SHP77 (cell line): ENCODE results near the gene CYB5A.
"Not testable (repeated sequence)": the region's sequence is repeated elsewhere in the genome, so short reads cannot be mapped to it uniquely, and the experiment has no call there.

Experiments used
- DNase-seq, 2 experiments: peaks; one replicate each; lab custom pipeline; 2025; lab: John Stamatoyannopoulos, UW

Gene CYB5A

DNA sequence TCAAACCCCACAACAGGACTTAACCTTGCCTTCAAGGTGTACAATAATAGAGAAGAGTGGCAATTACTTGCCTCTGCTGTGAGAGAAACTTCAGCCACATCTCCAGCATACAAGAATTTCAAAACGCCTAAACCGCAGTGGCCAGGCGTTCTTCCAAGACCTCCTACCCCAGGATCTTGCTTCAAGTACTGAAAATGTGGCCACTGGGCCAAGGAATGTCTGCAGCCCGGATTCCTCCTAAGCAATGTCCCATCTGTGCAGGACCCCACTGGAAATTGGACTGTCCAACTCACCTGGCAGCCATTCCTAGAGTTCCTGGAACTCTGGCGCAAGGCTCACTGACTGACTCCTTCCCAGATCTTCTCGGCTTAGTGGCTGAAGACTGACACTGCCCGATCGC lies 2.8 kb upstream of the CYB5A start:
- no peak for DNase-seq

DNA sequence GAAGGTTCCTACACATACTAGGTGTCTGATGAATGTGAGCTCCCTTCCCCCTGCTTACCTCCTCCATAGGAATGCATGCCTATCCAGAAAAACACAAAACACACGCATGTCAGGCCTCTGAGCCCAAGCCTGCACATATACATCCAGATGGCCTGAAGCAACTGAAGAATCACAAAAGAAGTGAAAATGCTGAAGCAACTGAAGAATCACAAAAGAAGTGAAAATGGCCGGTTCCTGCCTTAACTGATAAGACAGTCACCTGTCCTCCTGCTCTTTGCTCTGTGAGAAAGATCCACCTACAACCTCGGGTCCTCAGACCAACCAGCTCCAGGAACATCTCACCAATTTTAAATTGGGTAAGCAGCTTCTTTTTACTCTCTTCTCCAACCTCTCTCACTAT lies 1.2 kb upstream of the CYB5A start:
- not testable (repeated sequence) for DNase-seq

DNA sequence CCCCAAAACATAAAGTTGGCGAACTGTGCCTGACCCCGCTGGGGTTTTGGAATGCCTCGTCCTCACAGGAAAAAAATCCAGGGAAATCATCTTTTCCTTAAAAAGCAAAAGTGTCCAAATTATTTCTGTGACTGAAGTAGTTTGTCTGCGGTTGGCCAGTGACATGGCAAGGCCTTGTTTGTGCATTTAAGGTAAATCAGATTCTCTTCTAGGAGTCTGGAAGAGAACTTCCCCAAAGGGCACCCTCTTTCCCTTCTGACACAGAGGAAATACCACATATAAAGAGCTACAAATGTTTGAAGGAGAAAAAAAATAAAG lies 737 bp upstream of the CYB5A start:
- DNase-seq: no peak

DNA sequence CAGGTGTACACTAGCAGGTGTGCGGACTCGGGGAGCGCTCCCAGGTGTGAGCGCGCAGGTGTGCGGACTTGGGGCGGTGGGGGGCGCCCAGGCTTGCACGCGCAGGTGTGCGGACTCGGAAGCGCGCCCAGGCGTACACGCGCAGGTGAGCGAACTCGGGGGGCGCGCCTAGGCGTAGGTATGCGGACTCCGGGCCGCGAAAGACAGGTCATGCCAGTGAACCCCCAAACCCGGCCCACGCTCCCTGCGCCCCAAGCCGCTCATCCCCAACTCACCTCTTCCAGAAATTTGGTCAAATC lies 342 bp downstream of the CYB5A start:
- DNase-seq: no peak

DNA sequence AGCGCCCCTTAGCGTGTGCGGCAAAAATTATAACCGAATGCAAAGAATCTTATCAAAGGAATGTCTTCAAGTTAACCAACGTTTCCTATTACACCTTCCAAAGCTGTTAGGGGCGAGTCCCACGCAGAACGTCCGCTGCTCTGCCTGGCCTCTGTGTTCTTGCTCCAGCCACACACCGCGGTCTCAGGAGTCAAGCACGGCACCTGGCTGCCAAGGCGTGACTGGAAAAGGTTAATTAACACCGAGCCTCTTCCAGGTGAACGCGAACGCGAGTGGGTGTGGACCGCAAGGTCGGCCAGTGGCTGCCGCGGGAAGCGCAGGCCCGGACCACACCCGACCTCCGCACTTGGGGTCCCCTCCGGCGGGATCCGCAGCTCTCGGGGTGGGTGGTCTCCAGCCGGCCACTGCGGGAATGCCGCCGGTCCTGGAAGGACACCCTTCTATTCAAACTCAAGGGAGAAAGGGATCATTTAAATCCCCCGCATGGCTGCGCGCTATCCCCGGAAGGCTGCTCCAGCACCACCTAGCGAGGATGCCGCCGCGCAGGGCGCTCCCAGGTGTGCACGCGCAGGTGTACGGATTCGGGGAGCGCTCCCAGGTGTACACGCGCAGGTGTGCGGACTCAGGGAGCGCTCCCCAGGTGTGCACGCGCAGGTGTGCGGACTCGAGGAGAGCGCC lies 830 bp downstream of the CYB5A start:
- no peak for DNase-seq

DNA sequence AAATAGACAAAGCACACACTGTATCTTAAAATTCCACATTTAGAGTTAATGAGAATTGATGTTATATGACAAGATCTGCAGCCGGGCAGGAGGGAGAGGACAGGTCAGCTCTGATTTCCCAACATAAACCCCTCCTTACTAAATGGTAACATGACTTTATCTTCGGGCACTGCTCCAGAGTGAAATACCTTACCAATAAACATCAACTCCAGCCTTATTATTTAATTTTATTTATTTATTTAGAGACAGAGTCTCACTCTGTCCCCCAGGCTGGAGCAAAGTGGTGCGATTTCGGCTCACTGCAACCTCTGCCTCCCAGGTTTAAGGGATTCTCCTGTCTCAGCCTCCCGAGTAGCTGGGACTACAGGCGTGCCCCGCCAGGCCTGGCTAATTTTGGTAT lies 1.7 kb downstream of the CYB5A start:
- no peak for DNase-seq

DNA sequence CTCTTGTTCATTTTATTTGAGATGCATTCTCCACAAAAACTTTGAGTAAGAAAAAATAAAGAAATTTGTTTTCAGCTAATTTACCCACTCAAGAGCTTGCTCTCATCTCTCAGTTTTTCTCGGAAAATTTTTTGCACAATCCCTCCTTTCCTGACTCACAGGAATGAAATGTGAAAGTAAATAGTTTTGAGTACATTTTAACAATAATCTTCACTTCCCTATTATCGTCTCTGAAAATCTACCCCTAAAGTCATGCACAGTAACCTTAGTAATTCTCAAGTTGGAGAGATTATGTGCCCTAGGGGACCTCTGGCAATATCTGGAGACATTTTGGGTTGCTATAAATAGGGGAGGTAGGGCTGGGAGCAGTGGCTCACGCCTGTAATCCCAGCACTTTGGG lies 2.6 kb downstream of the CYB5A start:
- DNase-seq: no peak

DNA sequence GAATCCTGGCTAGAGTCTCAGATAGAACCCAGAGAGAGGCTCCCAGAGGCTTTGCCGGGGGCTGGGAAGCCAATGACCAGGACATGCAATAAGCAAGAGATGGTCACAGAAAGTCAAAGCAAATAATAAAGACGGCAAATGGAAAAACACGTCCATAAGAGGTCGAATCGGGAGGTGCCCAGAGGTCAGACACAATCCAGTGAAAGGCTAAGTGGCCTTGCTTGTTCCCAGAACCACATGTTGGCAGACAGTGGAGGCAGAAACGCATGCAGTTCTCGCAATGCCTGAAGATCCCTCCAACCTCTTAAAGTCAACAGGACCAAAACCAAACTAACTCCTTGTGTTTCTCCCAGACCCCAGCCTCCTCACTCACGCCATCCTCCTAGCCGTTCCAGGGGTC lies 3.0 kb downstream of the CYB5A start:
- DNase-seq: no peak

DNA sequence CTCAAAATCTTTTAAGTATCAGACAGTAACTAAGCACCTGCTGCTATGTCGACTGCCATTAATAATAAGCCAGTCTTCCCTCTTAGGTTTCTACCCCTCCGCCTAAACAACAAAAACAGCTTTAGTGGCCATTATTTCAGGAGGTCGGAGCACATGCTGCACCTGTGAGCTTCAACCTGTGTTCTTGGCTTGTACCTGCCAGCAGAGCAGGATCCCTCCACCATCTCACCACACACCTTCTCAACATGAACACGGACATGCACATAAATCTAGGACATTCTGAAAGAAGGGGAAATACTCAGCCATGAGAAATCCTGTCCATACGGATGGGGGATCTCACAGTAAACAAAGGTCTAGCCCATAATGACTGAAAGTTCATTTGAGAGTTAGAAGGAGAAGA lies 3.7 kb downstream of the CYB5A start:
- DNase-seq: no peak

DNA sequence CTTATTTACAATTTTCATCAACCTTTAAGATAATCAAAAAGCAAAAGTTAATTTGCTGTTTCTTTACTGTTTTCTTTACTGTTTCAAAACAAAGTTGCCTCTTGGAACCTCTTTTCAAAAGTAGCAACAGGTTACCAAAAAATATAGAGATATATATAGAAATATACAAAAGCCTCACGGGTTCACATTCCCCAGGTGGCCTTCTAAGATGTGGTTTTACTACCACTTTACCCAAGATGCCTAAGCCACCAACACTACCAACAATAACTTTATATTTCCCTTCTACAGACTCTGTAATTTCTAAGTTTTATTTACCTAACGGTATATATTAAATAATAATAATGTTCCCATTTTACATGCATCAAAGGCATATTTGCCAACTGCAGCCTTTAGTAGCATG lies 4.9 kb downstream of the CYB5A start:
- no peak for DNase-seq

DNA sequence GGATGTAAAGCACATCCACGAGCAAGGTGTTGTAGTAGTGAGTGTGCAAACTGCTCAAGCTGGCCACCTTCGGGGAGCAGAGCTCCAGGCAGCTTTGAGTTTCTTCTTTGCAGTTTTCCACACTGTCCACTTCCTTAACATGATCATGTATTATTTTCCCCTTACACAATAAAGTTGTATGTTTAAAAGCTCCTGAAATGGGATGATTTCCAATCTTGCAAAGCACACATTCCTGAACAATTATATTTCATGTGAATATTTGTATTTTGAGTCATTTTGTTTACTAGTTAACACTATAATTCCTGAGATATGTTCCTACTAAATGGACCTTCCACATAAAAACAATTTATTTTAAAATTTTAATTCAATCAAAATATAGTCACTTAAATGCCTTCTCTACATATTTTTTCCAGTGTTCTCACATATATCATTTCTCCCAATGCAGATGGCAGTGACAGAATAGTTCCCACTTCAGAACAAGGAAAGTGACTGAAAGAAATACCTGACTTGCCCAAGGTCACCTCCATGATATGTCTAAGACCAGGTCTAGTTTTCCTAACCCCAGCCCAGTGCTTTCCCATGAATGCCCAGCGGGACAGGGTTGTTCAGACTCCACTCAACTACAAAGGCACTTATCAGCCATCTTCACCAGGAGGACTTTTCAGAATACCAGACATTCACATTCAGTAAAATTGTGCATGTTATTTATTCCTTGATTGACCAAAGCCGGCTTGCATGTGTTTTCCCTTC lies 5.5 kb downstream of the CYB5A start:
- DNase-seq: no peak

DNA sequence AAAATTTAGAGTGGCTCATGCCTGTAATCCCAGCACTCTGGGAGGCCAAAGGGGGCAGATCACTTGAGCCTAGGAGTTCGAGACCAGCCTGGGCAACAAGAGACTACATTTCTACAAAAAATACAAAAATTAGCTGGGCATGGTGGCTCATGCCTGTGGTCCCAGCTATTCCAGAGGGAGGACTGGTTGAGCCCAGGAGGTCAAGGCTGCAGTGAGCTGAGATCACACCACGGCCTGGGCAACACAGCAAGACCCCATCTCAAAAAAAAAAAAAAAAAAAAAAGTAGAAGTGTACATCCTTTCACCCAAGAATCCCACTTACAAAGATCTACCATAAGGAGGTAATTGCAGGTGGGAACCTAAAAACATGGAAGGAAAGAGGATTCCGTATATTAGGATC lies 6.2 kb downstream of the CYB5A start:
- not testable (repeated sequence) for DNase-seq

DNA sequence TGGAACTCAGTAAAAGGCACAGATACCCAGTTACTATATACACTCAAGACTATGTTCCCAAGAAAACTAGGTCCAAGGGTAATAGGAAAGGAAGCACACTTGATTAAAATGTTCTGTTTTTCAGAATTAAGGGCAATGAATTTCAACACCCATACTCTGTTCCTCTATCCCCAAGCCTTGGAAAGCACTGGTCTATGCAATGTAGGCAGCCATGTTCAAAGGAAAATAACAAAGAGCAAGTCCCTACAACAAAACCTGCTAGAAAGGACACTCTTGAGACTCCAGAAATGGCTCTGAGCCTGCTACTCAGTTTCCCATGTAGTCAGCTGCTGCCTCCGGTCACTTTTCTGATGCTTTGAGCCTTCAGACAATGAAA lies 6.8 kb downstream of the CYB5A start:
- no peak for DNase-seq

DNA sequence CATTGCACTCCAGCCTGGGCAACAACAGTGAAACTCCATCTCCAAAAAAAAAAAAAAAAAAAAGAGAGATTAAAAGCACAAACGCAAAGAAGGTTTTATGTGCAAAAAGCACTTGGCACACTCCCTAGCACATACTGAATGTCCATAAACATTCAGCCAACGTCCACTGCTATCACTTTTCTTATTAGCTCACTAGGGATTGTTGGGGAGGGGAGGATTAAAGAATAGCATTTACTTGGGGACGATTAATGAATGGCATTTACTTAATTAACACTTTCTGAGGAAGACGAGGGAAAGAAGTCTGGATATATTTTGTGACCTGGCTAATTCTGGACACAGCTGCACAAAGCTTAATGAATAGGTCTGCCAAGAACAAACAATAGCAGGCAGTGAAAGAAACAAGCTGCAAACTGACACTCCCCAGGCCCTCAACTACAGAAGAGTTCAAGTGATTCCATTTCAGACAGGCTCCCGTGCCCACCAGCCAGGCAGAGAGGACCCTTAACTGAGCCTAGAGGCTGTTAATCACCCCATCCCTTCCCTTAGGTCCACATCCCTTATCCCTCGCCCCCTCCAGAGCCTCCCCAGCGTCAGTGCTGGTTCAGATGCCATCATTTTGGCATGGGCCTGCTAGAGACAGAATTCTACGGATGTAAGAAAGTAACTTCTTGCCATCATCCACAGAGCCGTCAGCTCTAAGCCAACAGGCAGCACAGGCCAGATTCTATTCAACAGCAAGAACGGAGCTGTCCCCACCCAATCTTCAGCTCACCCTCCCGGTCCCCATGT lies 7.4 kb downstream of the CYB5A start:
- peak in 1 of 2 experiments; percentile 43 for DNase-seq

DNA sequence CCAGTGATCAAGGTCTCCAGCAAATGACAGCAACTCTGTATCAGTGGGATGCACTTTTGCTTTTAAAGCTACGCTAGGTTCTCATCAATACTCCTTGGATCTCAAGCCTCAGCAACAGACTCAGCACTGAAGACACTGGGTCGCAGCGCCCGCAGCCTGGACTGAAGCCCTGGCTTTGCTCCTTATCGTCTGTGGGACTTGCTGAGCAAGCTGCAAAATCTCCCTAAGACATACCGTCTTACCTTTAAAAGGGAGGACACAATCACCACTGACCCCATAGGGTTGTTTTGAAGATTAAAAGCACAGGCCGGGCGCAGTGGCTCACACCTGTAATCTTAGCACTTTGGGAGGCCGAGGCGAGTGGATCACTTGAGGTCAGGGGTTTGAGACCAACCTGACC lies 8.1 kb downstream of the CYB5A start:
- DNase-seq: no peak

DNA sequence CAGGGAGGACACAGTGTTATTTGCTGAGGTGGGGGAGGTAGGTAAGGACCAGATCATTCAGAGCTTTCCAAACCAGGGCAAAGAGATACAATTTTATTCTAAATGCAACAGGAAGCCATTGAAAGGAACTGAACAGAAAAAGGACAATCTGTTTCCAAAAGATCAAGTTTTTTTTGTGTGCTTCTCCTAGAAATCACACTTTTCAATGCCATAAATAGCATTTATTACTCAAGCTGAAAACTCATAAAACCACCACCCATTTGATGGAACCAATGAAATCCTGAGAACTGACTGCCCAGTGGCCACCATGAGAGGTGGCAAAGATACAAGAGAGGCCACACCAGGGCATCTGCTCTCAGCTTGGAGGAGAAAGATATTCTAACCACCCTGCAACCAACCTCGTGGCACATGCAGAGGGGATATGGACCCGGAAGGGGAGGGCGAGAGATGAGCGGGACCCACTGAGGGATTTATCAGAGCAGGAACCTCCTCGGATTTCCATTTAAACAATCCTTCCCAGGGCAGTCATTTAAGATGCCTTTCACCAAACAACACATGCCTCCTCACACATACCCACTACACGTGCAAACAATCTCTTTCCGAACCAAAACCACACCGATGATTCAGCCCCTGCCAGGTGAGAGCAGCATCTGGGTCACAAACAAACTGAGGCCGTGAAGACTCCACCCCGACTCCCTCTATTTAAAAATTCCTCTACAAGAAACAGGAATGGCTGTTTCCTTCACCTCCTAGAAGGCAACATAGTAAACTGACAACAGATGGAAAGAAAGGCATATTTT lies 8.8 kb downstream of the CYB5A start:
- DNase-seq: no peak

DNA sequence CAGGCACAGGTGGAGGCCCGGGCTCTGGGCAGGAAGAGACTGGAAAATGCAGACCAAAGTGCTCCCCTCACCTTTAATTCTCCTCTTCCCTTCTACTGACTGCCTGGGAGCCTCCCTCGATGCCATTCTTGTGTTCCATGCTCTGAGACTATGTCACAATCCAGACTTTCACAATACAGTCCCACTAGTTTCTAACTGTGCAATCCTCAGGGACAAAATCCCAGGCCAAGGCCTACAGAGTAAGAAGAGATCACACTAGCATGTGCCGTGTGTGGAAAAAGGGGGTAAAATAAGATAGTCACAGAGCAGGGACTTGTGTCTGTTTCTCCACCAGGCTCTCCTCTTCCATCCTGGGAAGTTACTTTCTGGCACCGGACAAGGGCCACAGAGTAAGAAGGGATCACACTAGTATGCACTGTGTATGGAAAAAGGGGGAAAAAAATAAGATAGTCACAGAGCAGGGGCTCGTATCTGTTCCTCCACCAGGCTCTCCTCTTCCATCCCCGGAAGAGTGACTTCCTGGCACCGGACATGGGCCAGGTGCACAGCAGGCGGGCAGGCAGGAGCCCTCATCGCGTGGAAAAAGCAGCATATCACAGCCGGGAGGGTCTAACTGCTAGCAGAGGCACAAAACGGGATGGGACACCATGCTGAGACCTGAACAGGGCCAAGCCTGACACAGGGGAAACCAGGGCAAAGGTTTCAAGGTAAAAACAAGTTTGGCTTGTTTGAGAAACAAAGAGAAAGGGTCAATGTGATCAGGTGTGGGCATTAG lies 9.6 kb downstream of the CYB5A start:
- peak; percentile 24 to 63 for DNase-seq

DNA sequence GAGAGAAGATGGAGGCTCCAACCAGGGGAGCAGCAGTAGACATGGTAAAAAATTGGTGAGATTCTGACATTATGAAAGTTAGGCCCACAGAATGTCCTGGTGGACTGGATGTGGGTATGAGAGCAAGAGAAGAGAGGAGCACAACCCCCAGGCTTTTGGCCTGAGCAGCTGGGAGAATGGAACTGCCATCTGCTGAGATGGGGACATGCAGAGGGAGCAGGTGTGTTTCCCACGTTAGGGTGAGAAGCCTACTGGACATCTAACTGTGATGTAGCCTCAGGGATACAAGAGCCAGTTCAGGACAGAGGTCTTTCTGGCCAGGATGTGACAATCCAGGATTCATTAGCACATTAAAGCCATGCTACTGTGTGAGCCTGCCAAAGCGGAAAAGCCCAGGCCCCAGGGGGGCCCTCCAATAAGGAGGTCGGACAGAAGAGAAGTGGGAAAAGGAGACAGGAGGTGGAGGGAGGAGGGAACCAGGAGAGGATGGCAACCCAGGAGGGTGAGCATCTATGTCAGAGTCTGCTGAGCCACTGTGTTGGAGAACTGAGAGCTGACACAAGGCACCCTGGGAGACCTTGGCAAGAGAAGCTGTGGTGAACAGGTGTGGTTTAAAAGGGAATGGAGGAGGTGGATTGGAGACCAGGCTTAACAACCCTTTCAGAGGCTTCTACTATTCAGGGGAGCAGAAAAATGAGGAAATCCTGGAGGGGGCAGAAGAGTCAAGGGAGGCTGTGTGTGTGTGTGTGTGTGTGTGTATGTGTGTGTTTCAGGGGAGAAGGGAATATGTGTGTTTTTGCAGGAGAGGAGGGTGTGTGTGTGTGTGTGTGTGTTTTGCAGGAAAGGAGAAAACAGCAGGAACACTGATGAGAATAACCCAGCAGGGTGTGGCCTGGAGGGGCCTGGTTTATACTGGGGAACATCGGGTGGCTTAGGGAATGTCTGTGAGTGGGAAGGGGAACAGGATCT lies 10.5 kb downstream of the CYB5A start:
- DNase-seq: peak; percentile 58 to 65

DNA sequence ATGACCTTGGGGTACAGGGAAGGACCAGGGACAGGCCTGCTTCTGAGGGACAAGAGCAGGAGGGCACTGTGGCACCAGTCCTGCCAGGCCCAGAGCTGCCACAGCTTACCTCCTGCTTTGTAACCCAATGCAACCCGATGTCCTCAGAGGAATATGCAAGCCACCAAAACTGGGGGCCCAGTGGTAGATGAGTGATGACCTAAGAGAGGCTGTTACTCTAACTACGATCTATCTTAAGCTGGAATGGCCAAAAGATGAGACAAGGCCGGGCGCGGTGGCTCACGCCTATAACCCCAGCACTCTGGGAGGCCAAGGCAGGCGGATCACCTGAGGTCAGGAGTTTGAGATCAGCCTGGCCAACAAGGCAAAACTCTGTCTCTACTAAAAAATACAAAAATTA lies 12.8 kb downstream of the CYB5A start:
- no peak for DNase-seq

DNA sequence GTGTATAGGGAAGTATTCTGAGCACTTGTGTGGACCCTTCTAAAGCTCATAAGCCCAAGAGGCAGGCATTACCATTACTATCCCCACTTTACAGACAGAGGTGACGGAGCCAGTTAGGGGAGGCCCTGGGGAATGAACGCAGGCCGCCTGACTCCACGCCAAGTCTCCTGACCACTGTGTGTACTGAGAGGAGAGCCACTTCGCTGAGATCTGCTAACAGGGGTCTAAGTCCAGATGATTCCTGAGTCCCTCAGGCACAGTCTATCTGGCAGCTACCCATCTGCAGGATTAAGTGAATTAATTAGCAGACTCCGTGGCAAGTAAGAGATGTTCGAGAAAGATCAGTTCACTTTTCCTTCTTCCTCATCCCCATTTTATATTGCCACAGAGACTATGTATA lies 13.7 kb downstream of the CYB5A start:
- no peak for DNase-seq

DNA sequence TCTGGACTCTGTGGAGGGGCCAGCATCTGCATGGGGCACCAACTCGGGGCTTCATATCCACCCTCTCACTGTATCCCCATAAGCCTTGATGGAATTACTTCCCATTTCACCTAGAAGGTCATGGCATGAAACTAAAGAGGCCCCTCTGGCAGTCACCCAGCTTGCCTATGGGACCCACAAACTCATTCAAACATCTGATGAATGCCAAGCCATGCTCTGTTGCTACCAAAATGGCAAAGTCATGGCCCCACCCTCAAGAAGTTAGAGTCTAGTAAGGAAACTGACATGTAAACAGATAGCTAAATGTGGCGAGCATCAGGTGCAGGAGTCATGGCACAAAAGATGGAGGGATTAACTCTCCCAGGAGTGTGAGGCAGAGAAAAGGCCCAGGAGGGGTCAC lies 14.5 kb downstream of the CYB5A start:
- DNase-seq: no peak
